ENCODE measurements around the gene ZNF512.

Gene ZNF512

GRCh38 chr2:27561060-27561459 is 21.8 kb upstream of the ZNF512 start:
- H3K4me1 ChIP-seq (ENCODE audit: insufficient read depth, low read length) = no peaks in the 10 kb centered on the region
- H3K36me3 ChIP-seq (ENCODE audit: insufficient read depth, low read depth, low read length) = no peaks in the 10 kb centered on the region
- H3K9me3 ChIP-seq (ENCODE audit: insufficient read depth, low read depth, low read length) = no peaks in the 10 kb centered on the region
- H3K4me3 ChIP-seq (ENCODE audit: low read length) = no peak overlapping the region
- H3K9ac ChIP-seq (ENCODE audit: low read depth, low read length) = no peak overlapping the region
- no peak overlapping the region for H3K27ac ChIP-seq (ENCODE audit: low read length)
- no peaks in the 10 kb centered on the region for H3K27me3 ChIP-seq (ENCODE audit: insufficient read depth, low read length)

- peaks cover 6% of the 10 kb centered on the region; the same call in 1 of the 2 replicates for H3K9me3 ChIP-seq (ENCODE audit: insufficient read depth, low read depth, low read length)
- H3K4me1 ChIP-seq (ENCODE audit: insufficient read depth, low read length) = no peaks in the 10 kb centered on the region
- H3K27ac ChIP-seq (ENCODE audit: low read length) = no peak overlapping the region
- peaks cover 33% of the 10 kb centered on the region for H3K27me3 ChIP-seq (ENCODE audit: insufficient read depth, low read length)
- H3K4me3 ChIP-seq (ENCODE audit: low read length) = no peak overlapping the region
- H3K36me3 ChIP-seq (ENCODE audit: insufficient read depth, low read depth, low read length) = no peaks in the 10 kb centered on the region
- H3K9ac ChIP-seq (ENCODE audit: low read depth, low read length) = no peak overlapping the region
Measured at GRCh38 chr2:27566628-27567027, 16.2 kb upstream of the ZNF512 start.

GRCh38 chr2:27569398-27569797 is 13.4 kb upstream of the ZNF512 start:
- no peak overlapping the region for H3K9ac ChIP-seq (ENCODE audit: low read depth, low read length)
- H3K4me3 ChIP-seq (ENCODE audit: low read length) = no peak overlapping the region
- H3K9me3 ChIP-seq (ENCODE audit: insufficient read depth, low read depth, low read length) = peaks cover 31% of the 10 kb centered on the region
- no peak overlapping the region for H3K27ac ChIP-seq (ENCODE audit: low read length)
- peaks cover 33% of the 10 kb centered on the region for H3K27me3 ChIP-seq (ENCODE audit: insufficient read depth, low read length)
- H3K4me1 ChIP-seq (ENCODE audit: insufficient read depth, low read length) = no peaks in the 10 kb centered on the region
- H3K36me3 ChIP-seq (ENCODE audit: insufficient read depth, low read depth, low read length) = no peaks in the 10 kb centered on the region

GRCh38 chr2:27571197-27571596 is 11.6 kb upstream of the ZNF512 start:
- H3K9me3 ChIP-seq (ENCODE audit: insufficient read depth, low read depth, low read length) = peaks cover 49% of the 10 kb centered on the region
- H3K4me3 ChIP-seq (ENCODE audit: low read length) = no peak overlapping the region
- H3K36me3 ChIP-seq (ENCODE audit: insufficient read depth, low read depth, low read length) = no peaks in the 10 kb centered on the region
- H3K27ac ChIP-seq (ENCODE audit: low read length) = no peak overlapping the region
- no peak overlapping the region for H3K9ac ChIP-seq (ENCODE audit: low read depth, low read length)
- peaks cover 33% of the 10 kb centered on the region for H3K27me3 ChIP-seq (ENCODE audit: insufficient read depth, low read length)
- H3K4me1 ChIP-seq (ENCODE audit: insufficient read depth, low read length) = no peaks in the 10 kb centered on the region

- Histone ChIP-seq H3K9ac (ENCODE audit: low read depth, low read length) (no peak overlapping the region), H3K27ac (ENCODE audit: low read length) (no peak overlapping the region), H3K4me1 (ENCODE audit: insufficient read depth, low read length) (no peaks in the 10 kb centered on the region), H3K4me3 (ENCODE audit: low read length) (no peak overlapping the region), H3K36me3 (ENCODE audit: insufficient read depth, low read depth, low read length) (no peaks in the 10 kb centered on the region), H3K27me3 (ENCODE audit: insufficient read depth, low read length) (peaks cover 31% of the 10 kb centered on the region), H3K9me3 (ENCODE audit: insufficient read depth, low read depth, low read length) (peaks cover 54% of the 10 kb centered on the region)
Measured at GRCh38 chr2:27571681-27572080, 11.2 kb upstream of the ZNF512 start.

GRCh38 chr2:27572439-27572838 is 10.4 kb upstream of the ZNF512 start:
- no peaks in the 10 kb centered on the region for H3K4me1 ChIP-seq (ENCODE audit: insufficient read depth, low read length)

GRCh38 chr2:27572998-27573429 is 9.8 kb upstream of the ZNF512 start:
- peaks cover 19% of the 10 kb centered on the region for H3K27me3 ChIP-seq (ENCODE audit: insufficient read depth, low read length)
- H3K4me1 ChIP-seq (ENCODE audit: insufficient read depth, low read length) = no peaks in the 10 kb centered on the region
- H3K9ac ChIP-seq (ENCODE audit: low read depth, low read length) = no peak overlapping the region
- H3K4me3 ChIP-seq (ENCODE audit: low read length) = no peak overlapping the region
- H3K27ac ChIP-seq (ENCODE audit: low read length) = no peak overlapping the region
- no peaks in the 10 kb centered on the region for H3K36me3 ChIP-seq (ENCODE audit: insufficient read depth, low read depth, low read length)
- peaks cover 67% of the 10 kb centered on the region for H3K9me3 ChIP-seq (ENCODE audit: insufficient read depth, low read depth, low read length)

More at GRCh38 chr2:27572439-27572838, 10.4 kb upstream of the ZNF512 start:
- Histone ChIP-seq H3K9me3 (ENCODE audit: insufficient read depth, low read depth, low read length) (peaks cover 61% of the 10 kb centered on the region), H3K9ac (ENCODE audit: low read depth, low read length) (no peak overlapping the region), H3K27me3 (ENCODE audit: insufficient read depth, low read length) (peaks cover 24% of the 10 kb centered on the region), H3K4me3 (ENCODE audit: low read length) (no peak overlapping the region), H3K27ac (ENCODE audit: low read length) (no peak overlapping the region), H3K36me3 (ENCODE audit: insufficient read depth, low read depth, low read length) (no peaks in the 10 kb centered on the region)

- Histone ChIP-seq H3K9ac (ENCODE audit: low read depth, low read length) (no peak overlapping the region), H3K4me1 (ENCODE audit: insufficient read depth, low read length) (no peaks in the 10 kb centered on the region), H3K27me3 (ENCODE audit: insufficient read depth, low read length) (peaks cover 16% of the 10 kb centered on the region), H3K27ac (ENCODE audit: low read length) (no peak overlapping the region), H3K36me3 (ENCODE audit: insufficient read depth, low read depth, low read length) (no peaks in the 10 kb centered on the region), H3K4me3 (ENCODE audit: low read length) (no peak overlapping the region), H3K9me3 (ENCODE audit: insufficient read depth, low read depth, low read length) (peaks cover 71% of the 10 kb centered on the region)
Measured at GRCh38 chr2:27573452-27573851, 9.4 kb upstream of the ZNF512 start.

GRCh38 chr2:27581417-27582128 is 1.3 kb upstream of the ZNF512 start:
- no peak overlapping the region for H3K9ac ChIP-seq (ENCODE audit: low read depth, low read length)
- no peaks in the 10 kb centered on the region for H3K36me3 ChIP-seq (ENCODE audit: insufficient read depth, low read depth, low read length)
- H3K27me3 ChIP-seq (ENCODE audit: insufficient read depth, low read length) = peaks cover 20% of the 10 kb centered on the region
- no peak overlapping the region for H3K27ac ChIP-seq (ENCODE audit: low read length)
- H3K4me3 ChIP-seq (ENCODE audit: low read length) = no peak overlapping the region
- peaks cover 23% of the 10 kb centered on the region for H3K9me3 ChIP-seq (ENCODE audit: insufficient read depth, low read depth, low read length)
- H3K4me1 ChIP-seq (ENCODE audit: insufficient read depth, low read length) = peaks cover 7% of the 10 kb centered on the region

GRCh38 chr2:27582129-27582694 is 630 bp upstream of the ZNF512 start:
- Histone ChIP-seq H3K9me3 (ENCODE audit: insufficient read depth, low read depth, low read length) (peaks cover 17% of the 10 kb centered on the region), H3K9ac (ENCODE audit: low read depth, low read length) (peak overlapping the region; percentile 61; the same call in 1 of the 2 replicates)

GRCh38 chr2:27583390-27583915 is 611 bp downstream of the ZNF512 start:
- Histone ChIP-seq H3K36me3 (ENCODE audit: insufficient read depth, low read depth, low read length) (no peaks in the 10 kb centered on the region), H3K4me3 (ENCODE audit: low read length) (peak overlapping the region; percentile 85), H3K9ac (ENCODE audit: low read depth, low read length) (peak overlapping the region; percentile 80), H3K4me1 (ENCODE audit: insufficient read depth, low read length) (peaks cover 7% of the 10 kb centered on the region), H3K27me3 (ENCODE audit: insufficient read depth, low read length) (peaks cover 20% of the 10 kb centered on the region), H3K27ac (ENCODE audit: low read length) (no peak overlapping the region), H3K9me3 (ENCODE audit: insufficient read depth, low read depth, low read length) (peaks cover 5% of the 10 kb centered on the region)

More at GRCh38 chr2:27582129-27582694, 630 bp upstream of the ZNF512 start:
- peak overlapping the region; percentile 85; the same call in 1 of the 2 replicates for H3K4me3 ChIP-seq (ENCODE audit: low read length)
- H3K4me1 ChIP-seq (ENCODE audit: insufficient read depth, low read length) = peaks cover 7% of the 10 kb centered on the region
- no peak overlapping the region for H3K27ac ChIP-seq (ENCODE audit: low read length)
- H3K36me3 ChIP-seq (ENCODE audit: insufficient read depth, low read depth, low read length) = no peaks in the 10 kb centered on the region
- peaks cover 20% of the 10 kb centered on the region for H3K27me3 ChIP-seq (ENCODE audit: insufficient read depth, low read length)

GRCh38 chr2:27584597-27584996 is 1.8 kb downstream of the ZNF512 start:
- no peaks in the 10 kb centered on the region; the same call in none of the 2 replicates for H3K9me3 ChIP-seq (ENCODE audit: insufficient read depth, low read depth, low read length)
- no peak overlapping the region for H3K27ac ChIP-seq (ENCODE audit: low read length)
- peak overlapping the region; percentile 85; the same call in 1 of the 2 replicates for H3K4me3 ChIP-seq (ENCODE audit: low read length)
- H3K4me1 ChIP-seq (ENCODE audit: insufficient read depth, low read length) = peaks cover 7% of the 10 kb centered on the region
- no peaks in the 10 kb centered on the region for H3K36me3 ChIP-seq (ENCODE audit: insufficient read depth, low read depth, low read length)
- H3K27me3 ChIP-seq (ENCODE audit: insufficient read depth, low read length) = peaks cover 20% of the 10 kb centered on the region
- 0 out of 2 replicates have a peak overlapping the region, but pooled peaks have one; percentile 80 for H3K9ac ChIP-seq (ENCODE audit: low read depth, low read length)
